Activated CD4-positive, alpha-beta T cell treated with anti-CD3 and anti-CD28 coated beads for 36 hours (primary cell): ENCODE measurements around the gene RHOV. TPM values are rescaled to one million over a fixed set of nuclear protein-coding genes. Genes with fewer than 3 reads are reported as not detected.
A peak's percentile ranks its signal among the peaks of the same experiment; 100 is the strongest.
"Not testable (repeated sequence)": the region's sequence is repeated elsewhere in the genome, so short reads cannot be mapped to it uniquely, and the experiment has no call there.

Source experiments
- ATAC-seq: fragments of 200-7000 bp; cut with Tn5 transposase; one replicate; pipeline ENCODE4 v1.10.0; 2021; ENCODE audit warnings: mild to moderate bottlenecking, moderate library complexity
- CTCF ChIA-PET: fragments of 350-600 bp; sonication (Branson Sonifier 250); formaldehyde crosslinking; loops from one replicate; lab custom pipeline; 2021; ENCODE audit warnings: antibody characterized with exemption; lab: Charles Lee
- POLR2A ChIA-PET: fragments of 350-600 bp; sonication (Branson Sonifier 250); formaldehyde crosslinking; loops from one replicate; lab custom pipeline; 2021; ENCODE audit warnings: antibody characterized with exemption, inconsistent platforms; lab: Charles Lee
- DNase-seq: peaks from one replicate; pipeline ENCODE4 v3.0.0-alpha.2; 2020
- H3K27ac Mint-ChIP-seq: one replicate; pipeline ENCODE4 v1.8.0; 2021; ENCODE audit warnings: mixed read lengths
- H3K27me3 Mint-ChIP-seq: one replicate; pipeline ENCODE4 v1.8.0; 2021; ENCODE audit warnings: mixed read lengths
- H3K36me3 Mint-ChIP-seq: one replicate; pipeline ENCODE4 v1.8.0; 2021; ENCODE audit warnings: low read depth, mixed read lengths
- H3K4me1 Mint-ChIP-seq: one replicate; pipeline ENCODE4 v1.8.0; 2021; ENCODE audit warnings: mixed read lengths
- H3K4me3 Mint-ChIP-seq: one replicate; pipeline ENCODE4 v1.8.0; 2021; ENCODE audit warnings: mild to moderate bottlenecking, moderate library complexity, mixed read lengths
- H3K9me3 Mint-ChIP-seq: one replicate; pipeline ENCODE4 v1.8.0; 2021; ENCODE audit warnings: low read depth, mixed read lengths
- intact Hi-C, 2 experiments: fragments of 100-400 bp; cut with DNase I in 1 of 2; cut with micrococcal nuclease in 1 of 2; formaldehyde crosslinking; loops; one replicate each; pipeline versions ENCODE4 v1.14.2 to v1.15.1; 2022 to 2024; cut with DNase I, micrococcal nuclease
- total RNA-seq, 2 experiments: library from RNA; stranded (reverse); gene quantifications; one replicate each; pipeline ENCODE4 v1.2.3, GENCODE V29; 2021

Gene RHOV
- total RNA-seq, 2 experiments from 2014 or later: 0.25 to 0.41 TPM

DNA sequence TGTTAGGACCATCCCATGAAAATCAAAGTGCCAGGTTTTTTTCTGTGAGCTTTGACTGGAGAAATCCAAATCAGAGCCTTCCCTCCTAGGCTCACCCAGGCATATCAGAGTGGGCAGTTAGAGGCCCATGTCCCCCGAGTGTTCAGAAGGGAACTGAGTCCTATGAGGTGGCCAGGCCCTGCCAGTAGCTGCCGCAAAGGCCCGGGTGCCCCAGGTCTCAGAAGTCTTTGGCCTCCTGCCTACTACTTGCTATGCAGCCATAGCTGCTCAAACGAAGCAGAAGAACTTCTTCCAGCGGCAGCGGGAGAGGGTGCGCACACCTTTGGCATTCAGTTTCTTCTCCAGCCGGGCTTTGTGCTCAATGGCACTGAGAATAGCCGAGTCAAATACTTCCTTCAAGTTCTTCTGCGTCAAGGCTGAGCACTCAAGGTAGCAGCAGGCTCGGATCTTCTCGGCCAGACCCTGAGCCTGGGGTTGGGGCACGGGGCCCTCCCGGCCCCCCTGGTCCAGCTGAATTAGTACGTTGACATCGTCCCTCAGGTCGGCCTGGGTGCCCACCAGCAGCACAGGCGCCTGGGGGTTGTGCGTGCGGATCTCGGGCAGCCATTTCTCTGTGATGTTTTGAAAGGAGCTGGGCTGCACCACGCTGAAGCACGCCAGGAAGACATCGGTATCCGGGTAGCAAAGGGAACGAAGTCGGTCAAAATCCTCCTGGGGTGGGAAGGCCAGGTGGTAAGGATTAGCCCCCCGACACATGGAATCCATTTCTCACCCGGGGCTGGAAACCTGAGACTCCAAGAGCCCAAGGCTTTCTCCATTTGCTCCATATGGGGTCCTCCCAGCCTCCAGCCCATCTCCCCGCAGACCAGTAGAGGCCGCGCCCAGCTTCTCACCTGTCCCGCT, 992 bp downstream of the RHOV start:
- DNase-seq (no peak), ATAC-seq (no peak)
- peaks cover 21% of the 10 kb centered on the region for H3K4me1 Mint-ChIP-seq
- peak overlapping the region; percentile 70 for H3K4me3 Mint-ChIP-seq
- H3K36me3 Mint-ChIP-seq: no peaks in the 10 kb centered on the region
- H3K9me3 Mint-ChIP-seq: no peaks in the 10 kb centered on the region
- ChIA-PET CTCF (interaction anchor here (0.5 to 4.0 kb wide), 12 partner anchors 11 to 358 kb away, joined by 3 to 36 read pairs (median 3); partner anchors contain the start of genes CHP1, EXD1, SPINT1 and VPS18), POLR2A (interaction anchor here (1.2 kb wide), 1 partner anchor 14 kb away, joined by 5 read pairs; no protein-coding TSS in a partner anchor)
- peaks cover 3% of the 10 kb centered on the region for H3K27me3 Mint-ChIP-seq
- no peak overlapping the region for H3K27ac Mint-ChIP-seq
- intact Hi-C loops: no loop called here

DNA sequence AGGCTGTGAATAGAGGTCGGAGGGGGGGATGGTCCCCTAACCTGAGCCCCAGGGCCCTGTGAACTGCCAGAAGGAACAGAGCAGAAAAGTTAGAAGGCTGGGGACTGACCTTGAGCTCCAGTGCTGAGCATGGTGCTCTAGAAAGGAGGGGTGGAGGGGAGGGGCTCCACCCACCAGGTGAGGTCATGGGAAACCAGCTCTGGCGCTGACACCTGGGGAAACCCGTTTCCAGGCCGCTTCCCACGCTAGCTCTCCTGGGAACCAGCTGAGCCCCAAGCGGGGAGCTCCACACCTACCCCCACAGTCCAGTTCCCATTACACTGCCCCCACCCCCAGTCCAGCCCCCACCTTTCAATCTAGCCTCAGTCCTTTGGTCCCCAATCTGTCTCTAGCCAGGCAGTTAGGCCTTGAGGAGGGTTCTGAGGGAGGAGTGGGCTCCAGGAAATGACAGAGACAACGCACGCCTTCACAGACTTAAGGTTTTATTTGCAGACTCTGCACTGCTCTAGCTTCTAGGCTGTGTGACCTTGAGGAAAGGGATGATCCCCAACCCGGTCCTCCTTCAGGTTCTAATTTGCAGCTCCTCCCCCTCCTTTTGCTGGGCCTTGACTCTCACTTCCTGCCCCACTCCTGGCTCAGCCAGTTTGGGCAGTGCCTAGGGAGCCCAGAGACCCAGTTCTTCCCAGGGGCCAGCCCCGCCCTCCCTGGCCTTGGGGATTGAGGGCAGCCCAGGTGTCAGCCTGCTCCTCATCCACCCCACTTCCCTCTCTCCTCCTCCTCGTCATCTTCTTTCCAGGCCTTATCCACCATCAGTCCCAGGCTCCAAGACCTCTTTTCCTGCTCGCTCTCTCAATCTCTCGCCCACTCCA, 2.1 kb downstream of the RHOV start:
- intact Hi-C loops: no loop called here
- Mint-ChIP-seq H3K27ac (no peak overlapping the region), H3K4me3 (no peak overlapping the region), H3K36me3 (no peaks in the 10 kb centered on the region), H3K4me1 (peaks cover 21% of the 10 kb centered on the region), H3K27me3 (peaks cover 3% of the 10 kb centered on the region), H3K9me3 (no peaks in the 10 kb centered on the region)
- CTCF ChIA-PET: interaction anchor here (0.6 to 4.0 kb wide), 8 partner anchors 12 to 183 kb away, joined by 3 to 36 read pairs (median 4); partner anchors contain the start of gene VPS18
- peak; percentile 39 for ATAC-seq
- DNase-seq: peak; percentile 67
- POLR2A ChIA-PET: interaction anchor here (0.7 kb wide), 1 partner anchor 13 kb away, joined by 3 read pairs; no protein-coding TSS in a partner anchor

GRCh38 chr15:40870716-40871115, 3.3 kb downstream of the RHOV start:
- H3K27ac Mint-ChIP-seq: no peak overlapping the region
- DNase-seq (no peak), ATAC-seq (no peak)
- peaks cover 3% of the 10 kb centered on the region for H3K27me3 Mint-ChIP-seq
- intact Hi-C loops: no loop called here
- H3K4me3 Mint-ChIP-seq: no peak overlapping the region
- no peaks in the 10 kb centered on the region for H3K36me3 Mint-ChIP-seq
- H3K4me1 Mint-ChIP-seq: peaks cover 21% of the 10 kb centered on the region
- no peaks in the 10 kb centered on the region for H3K9me3 Mint-ChIP-seq
- ChIA-PET POLR2A (no interaction called here), CTCF (interaction anchor here (0.6 to 4.0 kb wide), 4 partner anchors 24 to 588 kb away, joined by 3 to 36 read pairs (median 4); partner anchors contain the start of genes ANKRD63 and VPS18)

- DNase-seq (no peak), ATAC-seq (no peak)
- no peak overlapping the region for H3K27ac Mint-ChIP-seq
- no peak overlapping the region for H3K4me3 Mint-ChIP-seq
- no peaks in the 10 kb centered on the region for H3K36me3 Mint-ChIP-seq
- H3K27me3 Mint-ChIP-seq: peaks cover 3% of the 10 kb centered on the region
- peaks cover 21% of the 10 kb centered on the region for H3K4me1 Mint-ChIP-seq
- POLR2A ChIA-PET: no interaction called here
- CTCF ChIA-PET: interaction anchor here (0.6 to 1.6 kb wide), 9 partner anchors 9 to 318 kb away, joined by 3 to 5 read pairs (median 4); partner anchors contain the start of gene VPS18
- no peaks in the 10 kb centered on the region for H3K9me3 Mint-ChIP-seq
- intact Hi-C loops: no loop called here
Measured at GRCh38 chr15:40869686-40870085, 4.3 kb downstream of the RHOV start.

GRCh38 chr15:40867199-40867598, 6.8 kb downstream of the RHOV start:
- Mint-ChIP-seq H3K27ac (no peak overlapping the region), H3K27me3 (no peaks in the 10 kb centered on the region), H3K4me3 (no peak overlapping the region), H3K9me3 (no peaks in the 10 kb centered on the region), H3K4me1 (peaks cover 10% of the 10 kb centered on the region), H3K36me3 (no peaks in the 10 kb centered on the region)
- ATAC-seq: no peak
- POLR2A ChIA-PET: no interaction called here
- no peak for DNase-seq
- intact Hi-C loops: no loop called here
- CTCF ChIA-PET: interaction anchor here (0.7 to 2.2 kb wide), 2 partner anchors 9 to 37 kb away, joined by 3 to 12 read pairs; no protein-coding TSS in a partner anchor

DNA sequence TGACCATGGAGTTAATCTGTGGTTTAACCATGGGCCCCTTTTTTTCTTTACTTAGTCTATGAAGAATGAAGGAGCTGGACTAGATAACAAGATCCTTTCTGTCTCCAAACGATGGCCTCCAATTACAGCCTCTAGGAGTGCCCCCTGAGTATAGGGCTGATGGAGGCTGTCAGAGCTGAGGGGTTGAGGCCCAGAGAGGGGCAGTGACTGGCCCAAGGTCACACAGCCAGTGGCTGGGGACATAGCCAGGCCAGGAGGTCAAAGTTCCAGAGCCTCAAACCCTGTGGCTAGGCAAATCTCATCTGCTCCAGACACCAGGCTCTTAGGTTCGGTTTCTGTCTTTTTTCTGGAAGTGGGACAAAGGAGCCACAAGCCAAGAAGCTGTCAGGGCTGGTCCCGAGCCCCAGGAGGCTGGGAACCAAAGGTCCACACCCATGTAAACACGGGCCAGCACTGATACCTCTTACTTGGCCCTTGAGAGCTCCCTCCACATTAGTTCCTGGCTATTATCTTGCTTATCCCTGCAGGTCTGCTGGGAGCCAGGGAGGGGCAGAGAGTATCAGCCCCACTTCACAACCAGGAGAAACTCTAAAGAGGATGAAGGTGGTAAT, 10.3 kb downstream of the RHOV start:
- Mint-ChIP-seq H3K27me3 (no peaks in the 10 kb centered on the region), H3K9me3 (no peaks in the 10 kb centered on the region), H3K27ac (no peak overlapping the region), H3K4me1 (peaks cover 3% of the 10 kb centered on the region), H3K36me3 (no peaks in the 10 kb centered on the region), H3K4me3 (no peak overlapping the region)
- POLR2A ChIA-PET: interaction anchor here (1.1 kb wide), 1 partner anchor 24 kb away, joined by 3 read pairs; no protein-coding TSS in a partner anchor
- CTCF ChIA-PET: interaction anchor here (0.5 to 1.8 kb wide), 3 partner anchors 20 to 28 kb away, joined by 3 to 9 read pairs (median 3); no protein-coding TSS in a partner anchor
- no peak for DNase-seq
- no peak for ATAC-seq
- intact Hi-C loops: no loop called here

- CTCF ChIA-PET: interaction anchor here (1.3 to 9.2 kb wide), 3 partner anchors 17 to 36 kb away, joined by 4 to 268 read pairs (median 32); partner anchors contain the start of genes SPINT1 and VPS18
- H3K4me1 Mint-ChIP-seq, H3K27me3 Mint-ChIP-seq, H3K9me3 Mint-ChIP-seq, H3K27ac Mint-ChIP-seq, ATAC-seq, intact Hi-C loops, DNase-seq, H3K36me3 Mint-ChIP-seq, POLR2A ChIA-PET, H3K4me3 Mint-ChIP-seq: not testable (repeated sequence)
Measured at GRCh38 chr15:40861147-40861546, 12.9 kb downstream of the RHOV start.

GRCh38 chr15:40859206-40859851, 14.7 kb downstream of the RHOV start:
- Mint-ChIP-seq H3K36me3 (peaks cover 2% of the 10 kb centered on the region), H3K4me1 (peaks cover 3% of the 10 kb centered on the region), H3K9me3 (no peaks in the 10 kb centered on the region), H3K27me3 (no peaks in the 10 kb centered on the region), H3K4me3 (no peak overlapping the region), H3K27ac (no peak overlapping the region)
- DNase-seq: peak; percentile 94
- intact Hi-C loops: loop anchor here (1.0 to 2.0 kb wide), 3 partner anchors 35 to 326 kb away; partner anchors contain the start of gene VPS18 (in 1 of the 2)
- ATAC-seq: peak; percentile 90
- ChIA-PET POLR2A (interaction anchor here (0.8 to 2.4 kb wide), 3 partner anchors 14 to 35 kb away, joined by 4 to 19 read pairs (median 5); partner anchors contain the start of genes RHOV and VPS18), CTCF (interaction anchor here (0.6 to 9.2 kb wide), 35 partner anchors 8 to 619 kb away, joined by 3 to 268 read pairs (median 3); partner anchors contain the start of genes CHAC1, CHP1, EXD1 and SPINT1)

GRCh38 chr15:40858706-40859105, 15.3 kb downstream of the RHOV start:
- ChIA-PET CTCF (interaction anchor here (0.6 to 9.2 kb wide), 30 partner anchors 9 to 618 kb away, joined by 3 to 268 read pairs (median 4); partner anchors contain the start of genes CHAC1, CHP1, EXD1 and SPINT1), POLR2A (interaction anchor here (1.0 to 2.4 kb wide), 2 partner anchors 34 to 36 kb away, joined by 4 to 19 read pairs; partner anchors contain the start of gene VPS18)
- Mint-ChIP-seq H3K4me1 (peaks cover 3% of the 10 kb centered on the region), H3K27me3 (no peaks in the 10 kb centered on the region), H3K27ac (no peak overlapping the region), H3K9me3 (no peaks in the 10 kb centered on the region), H3K36me3 (peaks cover 2% of the 10 kb centered on the region), H3K4me3 (no peak overlapping the region)
- intact Hi-C loops: loop anchor here (1.0 to 2.0 kb wide), 3 partner anchors 36 to 327 kb away; partner anchors contain the start of gene VPS18 (in 1 of the 2)
- DNase-seq: no peak
- no peak for ATAC-seq
